Neutrophil (primary cell): ENCODE data around the gene MED12L.

Experiments used
- H3K27ac ChIP-seq: fragments of 200-600 bp; sonication (generic); 2 replicates; pipeline ENCODE4 v1.5.1; 2016; ENCODE audit warnings: mild to moderate bottlenecking, moderate library complexity
- H3K27me3 ChIP-seq: fragments of 200-600 bp; sonication (generic); 2 replicates; pipeline ENCODE4 v1.6.0; 2016; ENCODE audit warnings: mild to moderate bottlenecking
- H3K36me3 ChIP-seq: fragments of 200-600 bp; sonication (generic); 2 replicates; pipeline ENCODE4 v1.5.1; 2017
- H3K4me1 ChIP-seq, 2 experiments: fragments of 200-600 bp in 1 of 2; sonication (generic) in 1 of 2; 1 replicate in 1 of 2; 2 replicates in 1 of 2; pipeline versions ENCODE4 v1.5.1 to v1.6.1; 2013 to 2016; ENCODE audit warnings: low read depth in 1 of 2, low read length in 1 of 2, mild to moderate bottlenecking in 1 of 2, moderate library complexity in 1 of 2; ENCODE audit not compliant: control insufficient read depth in 1 of 2, insufficient read depth in 1 of 2
- H3K4me3 ChIP-seq, 2 experiments: fragments of 200-600 bp in 1 of 2; sonication (generic) in 1 of 2; 1 replicate in 1 of 2; 2 replicates in 1 of 2; pipeline ENCODE4 v1.5.1; 2013 to 2016; ENCODE audit warnings: low read depth in 1 of 2, low read length in 1 of 2, mild to moderate bottlenecking in 1 of 2, moderate library complexity in 1 of 2
- H3K9me3 ChIP-seq: fragments of 200-600 bp; sonication (generic); 2 replicates; pipeline ENCODE4 v1.5.1; 2016
- CTCF ChIP-seq: fragments of 200-600 bp; sonication (generic); IDR thresholded peaks from 2 replicates; pipeline ENCODE4 v1.5.1; 2016; ENCODE audit warnings: antibody characterized with exemption

MED12L gene

GRCh38 chr3:151296226-151296625, 210.8 kb downstream of the MED12L start:
- TF ChIP-seq CTCF, result no peak
- Histone ChIP-seq H3K36me3 (no peaks in the 10 kb centered on the region), H3K27me3 (no peaks in the 10 kb centered on the region), H3K4me1 (peaks cover 0 to 4% of the 10 kb centered on the region in 2 experiments), H3K27ac (no peak overlapping the region), H3K4me3 (no peak overlapping the region), H3K9me3 (no peaks in the 10 kb centered on the region)

- peaks cover 0 to 4% of the 10 kb centered on the region in 2 experiments for H3K4me1 ChIP-seq
- H3K27me3 ChIP-seq, result no peaks in the 10 kb centered on the region
- H3K9me3 ChIP-seq, result no peaks in the 10 kb centered on the region
- H3K27ac ChIP-seq, result no peak overlapping the region
- H3K4me3 ChIP-seq, result no peak overlapping the region
- no peak for TF ChIP-seq CTCF
- H3K36me3 ChIP-seq, result no peaks in the 10 kb centered on the region
Measured at GRCh38 chr3:151297429-151297828, 212.0 kb downstream of the MED12L start.

DNA sequence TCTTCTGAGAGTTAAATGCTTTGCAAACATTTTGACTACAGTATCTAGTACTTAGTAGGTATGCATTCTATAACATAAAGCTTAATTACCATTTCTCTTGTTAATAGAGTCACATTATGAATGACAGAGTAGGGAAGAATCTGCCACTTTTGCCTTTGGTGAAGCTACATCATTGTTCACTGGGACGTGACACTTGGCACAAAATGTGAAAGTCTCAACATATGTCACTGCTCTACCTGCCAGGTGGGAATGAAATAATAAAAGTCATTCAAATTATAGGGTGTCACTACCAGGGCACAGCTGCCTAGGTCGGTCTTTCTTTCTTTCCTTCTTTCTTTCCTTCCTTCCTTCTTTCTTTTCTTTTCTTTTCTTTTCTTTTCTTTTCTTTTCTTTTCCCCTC, 213.5 kb downstream of the MED12L start:
- no peak overlapping the region for H3K4me3 ChIP-seq
- H3K36me3 ChIP-seq, result no peaks in the 10 kb centered on the region
- no peaks in the 10 kb centered on the region for H3K9me3 ChIP-seq
- peaks cover 0 to 4% of the 10 kb centered on the region in 2 experiments for H3K4me1 ChIP-seq
- no peak for TF ChIP-seq CTCF
- no peaks in the 10 kb centered on the region for H3K27me3 ChIP-seq
- no peak overlapping the region for H3K27ac ChIP-seq

DNA sequence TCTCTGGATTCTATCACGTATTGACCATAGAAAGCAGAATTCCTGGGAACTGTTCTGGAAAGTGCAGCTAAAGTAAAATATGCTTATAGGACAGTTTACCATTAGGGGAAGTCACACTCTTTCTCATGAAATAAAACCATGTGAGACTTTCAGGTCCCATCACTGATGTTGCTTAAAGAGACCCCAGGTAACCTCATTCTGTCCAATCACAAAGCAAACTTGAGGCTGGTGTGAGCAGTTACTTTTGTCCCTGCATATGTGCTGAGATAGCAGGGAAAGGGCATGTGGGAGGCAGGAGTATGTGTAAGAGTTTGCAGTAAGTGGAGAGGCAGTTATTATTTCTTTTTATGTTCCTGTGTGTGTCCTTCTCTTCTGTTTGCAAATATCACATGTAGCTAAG, 215.1 kb downstream of the MED12L start:
- no peak overlapping the region for H3K27ac ChIP-seq
- H3K36me3 ChIP-seq, result no peaks in the 10 kb centered on the region
- H3K4me3 ChIP-seq, result no peak overlapping the region
- no peaks in the 10 kb centered on the region for H3K27me3 ChIP-seq
- no peak for TF ChIP-seq CTCF
- H3K4me1 ChIP-seq, result peaks cover 0 to 4% of the 10 kb centered on the region in 2 experiments
- H3K9me3 ChIP-seq, result no peaks in the 10 kb centered on the region

DNA sequence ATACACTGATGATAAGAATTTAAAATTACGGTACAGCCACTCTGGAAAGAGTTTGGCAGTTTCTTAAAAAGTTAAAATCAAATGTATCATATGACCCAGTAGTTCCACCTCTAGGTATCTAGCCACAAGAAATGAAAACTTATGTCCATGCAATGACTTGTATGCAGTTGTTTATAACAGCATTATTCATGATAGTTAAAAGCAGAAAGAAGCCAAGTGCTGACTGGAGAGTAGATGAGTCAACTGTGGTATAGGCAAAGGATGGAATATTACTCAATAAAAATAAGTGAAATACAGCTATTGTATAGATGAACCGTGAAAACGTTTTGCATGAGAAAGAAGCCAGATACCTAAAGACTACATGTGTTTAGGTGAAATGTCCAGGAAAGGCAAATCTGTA, 216.3 kb downstream of the MED12L start:
- TF ChIP-seq CTCF, result no peak
- Histone ChIP-seq H3K27ac (no peak overlapping the region), H3K36me3 (no peaks in the 10 kb centered on the region)

DNA sequence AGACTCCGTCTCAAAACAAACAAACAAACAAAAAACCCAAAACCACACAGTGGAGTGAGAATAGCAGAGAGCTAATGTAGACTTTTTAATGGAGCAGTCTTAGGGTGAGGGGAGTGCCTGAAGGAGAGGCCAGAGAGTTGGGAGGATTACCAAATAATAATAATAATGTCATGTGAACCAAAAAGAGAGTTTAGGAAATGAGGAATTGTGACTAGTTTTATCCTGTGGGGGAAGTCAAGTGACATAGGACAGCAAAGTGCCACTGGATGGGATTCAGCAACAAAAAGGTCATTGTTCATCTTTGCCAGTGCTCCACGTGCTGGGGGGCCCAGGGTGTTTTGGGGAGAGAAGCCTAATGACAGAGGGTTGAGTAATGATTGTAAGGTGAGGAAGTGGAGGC, 218.3 kb downstream of the MED12L start:
- H3K4me1 ChIP-seq, result no peaks in the 10 kb centered on the region
- no peaks in the 10 kb centered on the region for H3K36me3 ChIP-seq
- H3K9me3 ChIP-seq, result no peaks in the 10 kb centered on the region
- H3K27me3 ChIP-seq, result no peaks in the 10 kb centered on the region
- TF ChIP-seq CTCF, result no peak
- H3K4me3 ChIP-seq, result no peak overlapping the region
- H3K27ac ChIP-seq, result no peak overlapping the region

More for the DNA sequence above, 216.3 kb downstream of the MED12L start:
- H3K27me3 ChIP-seq, result no peaks in the 10 kb centered on the region
- peaks cover 0 to 4% of the 10 kb centered on the region in 2 experiments for H3K4me1 ChIP-seq
- H3K4me3 ChIP-seq, result no peak overlapping the region
- no peaks in the 10 kb centered on the region for H3K9me3 ChIP-seq
